HG03571 (cell line): ENCODE results near the gene RSPO3.
"Not testable (repeated sequence)": the region's sequence is repeated elsewhere in the genome, so short reads cannot be mapped to it uniquely, and the experiment has no call there.

Experiments used
- ATAC-seq: cut with Tn5 transposase; IDR thresholded peaks from one replicate; pipeline ENCODE4 v1.9.1; 2021; ENCODE audit not compliant: unreplicated experiment

The RSPO3 gene

GRCh38 chr6:127118298-127119101, at the start of gene RSPO3:
Gene RSPO3, plus strand, starts transcription at chr6:127118671. Its CDS starts 522 bp downstream, at chr6:127119193.
- no peak for ATAC-seq

- no peak for ATAC-seq
Observed at GRCh38 chr6:127069659-127070279, 48.7 kb upstream of the RSPO3 start.

- peak; percentile 71 for ATAC-seq
Observed at GRCh38 chr6:127073222-127073621, 45.2 kb upstream of the RSPO3 start.

- ATAC-seq = no peak
Observed at GRCh38 chr6:127076466-127076865, 42.0 kb upstream of the RSPO3 start.

GRCh38 chr6:127077886-127078285, 40.6 kb upstream of the RSPO3 start:
- ATAC-seq = no peak

GRCh38 chr6:127078669-127079068, 39.8 kb upstream of the RSPO3 start:
- no peak for ATAC-seq

GRCh38 chr6:127079681-127080080, 38.8 kb upstream of the RSPO3 start:
- no peak for ATAC-seq

GRCh38 chr6:127080081-127080480, 38.4 kb upstream of the RSPO3 start:
- ATAC-seq = no peak

GRCh38 chr6:127083231-127083962, 35.1 kb upstream of the RSPO3 start:
- ATAC-seq = no peak

- ATAC-seq = no peak
Observed at GRCh38 chr6:127083963-127084310, 34.5 kb upstream of the RSPO3 start.

GRCh38 chr6:127085181-127085580, 33.3 kb upstream of the RSPO3 start:
- ATAC-seq = no peak

- no peak for ATAC-seq
Observed at GRCh38 chr6:127090051-127090450, 28.4 kb upstream of the RSPO3 start.

GRCh38 chr6:127092466-127092865, 26.0 kb upstream of the RSPO3 start:
- ATAC-seq = no peak

GRCh38 chr6:127094791-127095190, 23.7 kb upstream of the RSPO3 start:
- ATAC-seq = no peak

GRCh38 chr6:127096167-127096566, 22.3 kb upstream of the RSPO3 start:
- no peak for ATAC-seq

- not testable (repeated sequence) for ATAC-seq
Observed at GRCh38 chr6:127097442-127097841, 21.0 kb upstream of the RSPO3 start.

- no peak for ATAC-seq
Observed at GRCh38 chr6:127100510-127101140, 17.8 kb upstream of the RSPO3 start.

GRCh38 chr6:127102299-127102698, 16.2 kb upstream of the RSPO3 start:
- ATAC-seq = no peak

GRCh38 chr6:127102859-127103258, 15.6 kb upstream of the RSPO3 start:
- no peak for ATAC-seq

GRCh38 chr6:127103482-127103881, 15.0 kb upstream of the RSPO3 start:
- ATAC-seq = no peak

GRCh38 chr6:127107916-127108315, 10.6 kb upstream of the RSPO3 start:
- ATAC-seq = no peak
